A673 (cell line): ENCODE results near the gene SLC12A2.

Experiments
- EZH2 ChIP-seq: fragments of 200-600 bp; sonication (generic); IDR thresholded peaks from 2 replicates; pipeline ENCODE4 v1.6.1; 2017; ENCODE audit warnings: borderline replicate concordance, low read depth, mild to moderate bottlenecking, mixed read lengths, antibody characterized with exemption, low read length; ENCODE audit not compliant: poor library complexity, severe bottlenecking
- TF ChIP-seq, protein P1 (sequence below): fragments of 300-800, 200-600 bp; sonication (generic); conservative IDR thresholded peaks from 2 replicates; pipeline ENCODE4 v1.5.1; 2017; ENCODE audit warnings: low read depth, mild to moderate bottlenecking, antibody characterized with exemption, low read length, moderate library complexity, mixed read lengths

- TF ChIP-seq, protein P1, sequence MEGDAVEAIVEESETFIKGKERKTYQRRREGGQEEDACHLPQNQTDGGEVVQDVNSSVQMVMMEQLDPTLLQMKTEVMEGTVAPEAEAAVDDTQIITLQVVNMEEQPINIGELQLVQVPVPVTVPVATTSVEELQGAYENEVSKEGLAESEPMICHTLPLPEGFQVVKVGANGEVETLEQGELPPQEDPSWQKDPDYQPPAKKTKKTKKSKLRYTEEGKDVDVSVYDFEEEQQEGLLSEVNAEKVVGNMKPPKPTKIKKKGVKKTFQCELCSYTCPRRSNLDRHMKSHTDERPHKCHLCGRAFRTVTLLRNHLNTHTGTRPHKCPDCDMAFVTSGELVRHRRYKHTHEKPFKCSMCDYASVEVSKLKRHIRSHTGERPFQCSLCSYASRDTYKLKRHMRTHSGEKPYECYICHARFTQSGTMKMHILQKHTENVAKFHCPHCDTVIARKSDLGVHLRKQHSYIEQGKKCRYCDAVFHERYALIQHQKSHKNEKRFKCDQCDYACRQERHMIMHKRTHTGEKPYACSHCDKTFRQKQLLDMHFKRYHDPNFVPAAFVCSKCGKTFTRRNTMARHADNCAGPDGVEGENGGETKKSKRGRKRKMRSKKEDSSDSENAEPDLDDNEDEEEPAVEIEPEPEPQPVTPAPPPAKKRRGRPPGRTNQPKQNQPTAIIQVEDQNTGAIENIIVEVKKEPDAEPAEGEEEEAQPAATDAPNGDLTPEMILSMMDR = no peak
- no peak for TF ChIP-seq EZH2
Measured at GRCh38 chr5:128144491-128144890, 60.9 kb downstream of the SLC12A2 start.
